Duodenal mucosa (tissue), 2 donors: Measurements from ENCODE around the gene PMVK.

Source experiments
- H3K27ac ChIP-seq: one replicate; pipeline ENCODE4 v1.7.0; 2013; ENCODE audit warnings: low read depth, low read length
- H3K27me3 ChIP-seq, 2 donors: one replicate each; pipeline ENCODE4 v1.7.0; 2013; ENCODE audit warnings: low read length in 2 of 2, control low read depth in 1 of 2; ENCODE audit not compliant: insufficient read depth in 2 of 2, control insufficient read depth in 1 of 2
- H3K36me3 ChIP-seq, 2 donors: one replicate each; pipeline ENCODE4 v1.7.0; 2013; ENCODE audit warnings: low read length in 2 of 2, control low read depth in 1 of 2; ENCODE audit not compliant: insufficient read depth in 2 of 2, control insufficient read depth in 1 of 2
- H3K4me1 ChIP-seq, 2 donors: one replicate each; pipeline ENCODE4 v1.7.0; 2013; ENCODE audit warnings: low read length in 2 of 2, control low read depth in 1 of 2; ENCODE audit not compliant: insufficient read depth in 2 of 2, control insufficient read depth in 1 of 2
- H3K4me3 ChIP-seq, 2 donors: one replicate each; pipeline ENCODE4 v1.7.0; 2013; ENCODE audit warnings: low read length in 2 of 2, low read depth in 1 of 2
- H3K9ac ChIP-seq, 2 donors: one replicate each; pipeline ENCODE4 v1.7.0; 2013; ENCODE audit warnings: low read length in 2 of 2, low read depth in 1 of 2
- H3K9me3 ChIP-seq, 2 donors: one replicate each; pipeline ENCODE4 v1.7.0; 2013; ENCODE audit warnings: low read length in 2 of 2, control low read depth in 1 of 2; ENCODE audit not compliant: control insufficient read depth in 1 of 2

Gene PMVK

DNA sequence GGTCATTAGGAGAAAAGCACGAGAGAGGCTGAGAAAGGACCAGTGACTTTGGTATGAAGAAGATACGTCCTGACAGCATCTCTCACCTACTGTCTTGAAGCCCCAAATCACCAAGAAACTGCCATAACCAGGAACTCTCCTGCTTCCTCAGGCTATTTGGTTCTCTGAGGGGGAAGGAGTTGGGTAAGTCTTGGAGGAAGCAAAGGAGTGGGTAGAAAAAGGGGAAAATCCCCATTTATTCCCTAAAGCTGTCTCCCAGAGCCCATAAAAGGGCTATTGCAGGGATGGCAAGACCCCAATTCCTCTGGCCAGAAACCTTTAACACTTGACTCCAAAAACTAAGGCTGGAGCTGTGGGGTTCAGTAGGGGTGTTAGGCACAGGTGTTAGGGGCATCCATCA lies 21.5 kb upstream of the PMVK start:
- peaks cover 44 to 56% of the 10 kb centered on the region in 2 donors for H3K4me1 ChIP-seq
- no peaks in the 10 kb centered on the region for H3K27me3 ChIP-seq
- H3K9me3 ChIP-seq = no peaks in the 10 kb centered on the region
- H3K4me3 ChIP-seq = no peak overlapping the region
- H3K27ac ChIP-seq = no peak overlapping the region
- peaks cover 6 to 16% of the 10 kb centered on the region in 2 donors for H3K36me3 ChIP-seq
- no peak overlapping the region for H3K9ac ChIP-seq

DNA sequence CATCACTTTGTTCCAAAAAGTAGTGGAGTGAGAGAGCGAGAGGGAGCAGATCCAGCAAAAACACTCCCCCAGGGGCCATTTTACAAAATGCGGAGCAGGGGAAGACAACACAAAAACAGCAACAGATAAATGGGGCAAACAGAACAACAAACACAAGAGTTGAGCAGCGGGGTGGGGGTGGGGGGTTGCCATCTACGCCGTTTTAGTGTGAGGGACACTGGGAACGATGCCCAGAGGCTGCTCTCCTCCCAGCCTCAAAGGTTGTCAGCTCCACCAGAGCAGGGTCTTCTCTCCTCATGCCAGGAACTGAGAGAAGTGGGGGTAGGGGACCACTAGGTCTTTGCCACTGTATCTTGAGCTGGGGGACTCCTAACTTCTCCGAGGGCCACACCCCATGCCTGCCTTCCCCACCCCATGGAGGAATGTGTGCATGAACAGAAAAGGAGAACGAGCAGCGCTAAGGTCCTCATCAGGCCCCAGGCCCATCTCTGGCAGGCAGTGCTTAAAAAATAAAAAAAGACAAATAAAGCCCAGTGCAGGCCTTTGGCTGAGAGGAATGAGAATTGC lies 20.7 kb upstream of the PMVK start:
- no peaks in the 10 kb centered on the region for H3K27me3 ChIP-seq
- H3K4me1 ChIP-seq = peaks cover 49 to 55% of the 10 kb centered on the region in 2 donors
- H3K36me3 ChIP-seq = peaks cover 6 to 14% of the 10 kb centered on the region in 2 donors
- no peak overlapping the region for H3K4me3 ChIP-seq
- H3K9ac ChIP-seq = peak overlapping the region in 1 of 2 donors; percentile 61
- no peak overlapping the region for H3K27ac ChIP-seq
- no peaks in the 10 kb centered on the region for H3K9me3 ChIP-seq

DNA sequence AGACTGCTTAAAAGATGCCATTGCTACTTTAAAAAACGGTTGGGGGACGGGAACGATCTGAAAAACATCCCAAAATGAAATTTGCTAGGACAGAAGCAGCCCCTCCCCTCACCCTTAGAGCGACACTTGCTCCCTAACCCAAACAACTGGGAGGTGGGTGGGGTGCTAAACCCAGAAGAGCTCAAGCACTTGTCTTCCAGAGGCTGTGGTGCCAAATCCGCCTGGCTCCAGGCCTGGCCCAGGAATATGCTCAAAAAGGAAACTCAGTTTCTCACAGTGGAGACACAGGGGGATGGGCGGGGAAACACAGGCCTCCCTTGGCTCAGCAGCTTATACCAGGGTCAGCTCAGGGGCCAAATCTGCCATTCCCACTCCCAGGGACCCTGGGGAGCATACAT lies 20.0 kb upstream of the PMVK start:
- H3K4me1 ChIP-seq = peaks cover 49 to 58% of the 10 kb centered on the region in 2 donors

DNA sequence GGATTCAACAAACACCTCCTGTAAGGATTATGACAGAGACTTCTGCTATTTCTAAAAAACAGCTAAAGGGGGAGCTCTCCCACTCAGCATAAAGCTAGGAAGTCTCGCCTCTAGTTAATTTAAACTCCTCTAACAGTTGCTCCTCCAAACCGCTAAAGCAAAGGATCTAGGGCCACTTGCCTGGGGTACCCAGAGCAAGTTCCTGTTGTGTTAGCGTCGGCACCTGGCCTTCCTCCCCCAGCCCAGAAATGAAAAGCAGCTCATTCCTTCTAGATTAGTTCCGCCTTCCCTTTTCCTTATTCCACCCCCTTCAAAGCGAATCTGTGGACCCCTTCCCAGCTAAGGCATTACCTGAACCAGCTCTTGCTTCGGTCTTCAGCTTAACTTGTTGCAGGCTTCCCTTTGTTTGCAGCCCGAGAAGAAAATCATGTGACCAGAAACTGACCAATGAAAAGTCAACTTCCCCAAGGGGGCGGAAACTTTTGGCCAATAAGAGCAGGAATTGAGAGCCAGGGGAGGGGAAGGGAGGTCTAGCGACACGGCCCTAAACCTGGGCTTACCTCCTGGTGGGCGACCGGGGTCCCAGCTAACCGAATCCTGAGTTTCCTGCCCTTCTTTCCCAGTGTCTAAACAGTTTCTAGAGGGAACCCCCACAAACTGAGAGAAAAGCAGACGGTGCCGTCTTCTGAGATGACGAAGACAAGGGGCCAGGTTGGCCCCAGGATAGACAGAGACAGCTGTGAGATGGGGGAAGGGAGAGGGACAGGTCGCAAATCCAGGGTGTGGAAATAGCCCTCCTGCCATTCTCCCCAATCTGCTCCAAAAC lies 19.4 kb upstream of the PMVK start, which contains the start of gene PBXIP1:
Gene PBXIP1, minus strand, starts transcription at position 382 of the 826 bp plus-strand sequence. CDS start 2,378 bp downstream, outside the sequence.
- no peaks in the 10 kb centered on the region for H3K9me3 ChIP-seq
- H3K27ac ChIP-seq = peak within 1 kb of the TSS; percentile 68
- H3K4me3 ChIP-seq = peak within 1 kb of the TSS; percentile 72 to 82
- peaks cover 10 to 17% of the 10 kb centered on the region in 2 donors for H3K36me3 ChIP-seq
- peaks cover 49 to 59% of the 10 kb centered on the region in 2 donors for H3K4me1 ChIP-seq
- H3K27me3 ChIP-seq = no peaks in the 10 kb centered on the region
- H3K9ac ChIP-seq = peak within 1 kb of the TSS; percentile 61 to 79

More for the DNA sequence above, 20.0 kb upstream of the PMVK start:
- Histone ChIP-seq H3K27ac (no peak overlapping the region), H3K9ac (peak overlapping the region; percentile 61 to 79), H3K4me3 (peak overlapping the region; percentile 72 to 82), H3K9me3 (no peaks in the 10 kb centered on the region), H3K36me3 (peaks cover 6 to 14% of the 10 kb centered on the region in 2 donors), H3K27me3 (no peaks in the 10 kb centered on the region)

DNA sequence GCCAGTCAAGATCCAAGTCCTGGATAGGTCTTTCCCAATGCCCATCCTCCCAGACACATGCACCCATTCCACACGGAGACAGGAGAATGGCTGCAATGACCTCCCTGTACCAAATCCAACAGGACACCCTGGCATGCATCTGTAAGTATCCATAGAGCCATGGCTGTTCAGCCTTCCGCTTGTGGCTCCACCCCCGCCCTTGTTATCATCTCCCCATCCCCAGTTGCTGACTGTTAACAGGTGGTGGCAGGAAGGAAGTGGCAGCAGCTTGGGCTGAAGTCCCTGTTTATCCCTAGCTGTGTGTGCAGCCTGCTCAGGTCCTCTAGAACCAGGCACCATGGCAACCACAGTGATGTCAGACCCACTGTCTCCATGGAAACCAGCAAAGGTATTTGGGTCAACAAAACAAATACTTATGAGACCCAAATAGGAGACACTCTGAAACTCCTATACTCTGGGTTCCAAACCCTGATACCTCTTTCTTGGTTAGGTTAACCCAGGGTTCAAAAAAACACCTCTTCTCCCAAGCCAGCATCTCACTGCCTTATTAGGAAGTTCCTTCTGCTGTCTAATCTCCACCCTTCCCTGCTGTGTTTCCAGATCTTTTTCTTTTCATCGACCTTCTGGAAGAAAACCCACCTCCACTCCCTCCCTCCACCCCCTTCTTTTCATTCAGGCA lies 18.7 kb upstream of the PMVK start:
- H3K4me3 ChIP-seq = peak overlapping the region; percentile 72 to 82
- peaks cover 17 to 24% of the 10 kb centered on the region in 2 donors for H3K36me3 ChIP-seq
- H3K9ac ChIP-seq = peak overlapping the region; percentile 61 to 79
- H3K27me3 ChIP-seq = no peaks in the 10 kb centered on the region
- H3K4me1 ChIP-seq = peaks cover 42 to 57% of the 10 kb centered on the region in 2 donors
- H3K27ac ChIP-seq = peak overlapping the region; percentile 68
- H3K9me3 ChIP-seq = no peaks in the 10 kb centered on the region

DNA sequence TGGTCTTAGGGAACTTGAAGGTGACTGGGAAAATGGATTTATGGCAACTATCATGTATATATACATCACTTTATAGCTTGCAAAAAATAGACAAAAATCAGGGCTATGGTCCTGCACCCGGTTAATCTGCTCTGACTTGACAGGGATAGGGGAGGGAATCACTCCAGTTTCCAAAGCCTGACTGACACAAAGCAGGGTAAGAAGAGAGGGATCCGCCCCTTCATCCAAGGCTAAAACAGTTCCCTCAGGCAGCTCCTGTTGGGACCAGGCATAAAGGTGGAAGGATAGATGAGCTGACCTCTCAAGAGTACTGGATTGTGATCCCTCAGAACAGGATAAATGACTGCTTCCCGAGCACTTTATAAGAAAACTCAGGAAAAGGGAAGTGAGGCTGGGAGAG lies 18.0 kb upstream of the PMVK start:
- Histone ChIP-seq H3K9ac (peak overlapping the region; percentile 45 to 79), H3K27ac (no peak overlapping the region), H3K4me3 (peak overlapping the region; percentile 72 to 82), H3K4me1 (peaks cover 42 to 55% of the 10 kb centered on the region in 2 donors), H3K36me3 (peaks cover 17 to 21% of the 10 kb centered on the region in 2 donors), H3K27me3 (no peaks in the 10 kb centered on the region), H3K9me3 (no peaks in the 10 kb centered on the region)

DNA sequence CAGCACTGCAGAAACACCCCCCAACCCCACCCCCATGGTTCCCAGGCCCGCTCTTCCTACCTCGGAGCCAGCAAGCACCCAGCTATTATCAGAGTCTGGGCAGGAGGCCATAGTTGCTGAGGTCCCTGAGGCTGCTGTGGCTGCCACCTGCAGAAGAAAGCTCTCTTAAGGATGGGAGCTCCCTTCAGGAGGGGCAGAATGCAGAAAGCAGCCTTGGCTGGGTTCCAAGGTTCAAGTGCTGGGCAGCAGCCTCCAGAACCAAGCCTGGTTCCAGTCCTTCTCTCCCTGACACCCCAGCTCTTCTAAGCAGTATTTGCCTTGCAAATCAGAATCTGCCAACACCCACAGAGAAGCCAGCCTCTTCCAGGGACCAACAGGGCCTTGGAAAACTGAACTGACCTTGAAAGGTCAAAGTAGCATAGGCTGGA lies 17.1 kb upstream of the PMVK start:
- no peak overlapping the region for H3K27ac ChIP-seq
- H3K27me3 ChIP-seq = no peaks in the 10 kb centered on the region
- H3K4me1 ChIP-seq = peaks cover 42 to 55% of the 10 kb centered on the region in 2 donors
- H3K4me3 ChIP-seq = peak overlapping the region; percentile 18 to 72
- H3K9ac ChIP-seq = no peak overlapping the region
- no peaks in the 10 kb centered on the region for H3K9me3 ChIP-seq
- peaks cover 16 to 18% of the 10 kb centered on the region in 2 donors for H3K36me3 ChIP-seq

DNA sequence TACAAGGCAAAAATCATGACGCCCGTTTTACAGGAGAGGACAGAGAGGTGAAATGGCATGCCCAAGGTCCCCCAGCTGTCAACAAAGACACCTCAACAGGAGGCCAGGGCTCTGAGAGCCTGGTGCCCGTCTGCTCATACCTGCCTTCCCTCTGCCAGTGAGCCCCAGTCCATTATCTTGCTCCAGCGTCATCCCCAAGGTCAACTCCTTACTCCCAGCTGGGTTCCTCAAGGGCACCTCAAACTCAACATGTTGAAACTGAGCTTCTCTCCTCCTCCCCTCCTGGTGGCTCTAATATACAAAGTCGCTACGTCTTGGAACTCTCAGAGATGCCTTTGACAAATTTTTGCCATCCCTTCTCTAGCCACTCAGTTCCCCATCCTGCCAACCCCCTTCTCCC lies 16.1 kb upstream of the PMVK start:
- Histone ChIP-seq H3K9ac (no peak overlapping the region), H3K4me1 (peaks cover 42 to 55% of the 10 kb centered on the region in 2 donors), H3K9me3 (no peaks in the 10 kb centered on the region), H3K4me3 (peak overlapping the region; percentile 3 to 18), H3K27me3 (no peaks in the 10 kb centered on the region), H3K36me3 (peaks cover 12 to 22% of the 10 kb centered on the region in 2 donors), H3K27ac (no peak overlapping the region)

DNA sequence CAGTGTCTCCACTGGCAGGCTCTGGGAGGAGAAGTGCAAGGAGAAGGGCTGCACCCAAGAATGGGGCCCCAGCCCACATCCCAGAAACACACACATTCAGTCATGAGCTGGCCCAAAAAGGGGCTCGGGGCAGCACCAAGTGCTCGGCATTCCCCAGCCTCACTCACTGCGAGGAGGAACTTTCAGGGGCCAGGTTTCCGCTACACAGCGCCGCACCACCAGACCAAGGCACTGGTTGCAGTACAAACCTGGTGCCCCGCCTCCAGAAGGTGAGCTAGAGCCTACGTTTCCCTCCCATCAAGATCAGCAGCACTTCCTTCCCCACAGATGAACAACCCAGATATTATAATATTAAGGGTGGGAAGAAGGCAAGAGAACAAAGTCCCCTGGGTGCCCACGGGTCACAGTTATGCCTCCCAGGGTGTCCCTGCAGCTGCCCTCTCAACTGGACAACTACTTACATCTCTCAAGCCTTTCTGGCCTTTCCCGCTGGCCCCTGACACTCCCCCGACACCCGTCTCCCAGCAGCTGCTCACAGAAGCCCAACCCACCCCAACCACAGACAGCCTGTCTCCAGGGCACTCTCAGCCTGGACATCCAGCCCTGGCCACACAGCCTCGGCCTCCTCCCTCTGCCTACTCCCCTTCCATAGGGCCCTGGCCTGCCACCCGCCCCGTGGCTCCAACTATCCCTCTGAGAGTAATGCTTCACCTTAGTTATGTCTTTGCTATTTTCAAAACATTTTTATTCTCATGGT lies 15.6 kb upstream of the PMVK start:
- Histone ChIP-seq H3K9me3 (no peaks in the 10 kb centered on the region), H3K27me3 (no peaks in the 10 kb centered on the region), H3K9ac (no peak overlapping the region), H3K27ac (no peak overlapping the region), H3K36me3 (peaks cover 12 to 27% of the 10 kb centered on the region in 2 donors), H3K4me3 (peak overlapping the region in 1 of 2 donors; percentile 3), H3K4me1 (peaks cover 39 to 55% of the 10 kb centered on the region in 2 donors)
